ENCODE data around the gene ADAT1.
A peak's percentile ranks its signal among the peaks of the same experiment; 100 is the strongest.

The ADAT1 gene

GRCh38 chr16:75555707-75556430, 67.2 kb downstream of the ADAT1 start, which contains the start of gene TMEM231 (continued):
- TF ChIP-seq ZSCAN4 (tag by site-specific recombination; IDR thresholded peaks at IDR 0.05) (peak; percentile 43; the same call in 1 of the 2 replicates), ZBTB8A (tag by site-specific recombination; IDR thresholded peaks at IDR 0.05) (no peak), KLF17 (tag by site-specific recombination; IDR thresholded peaks at IDR 0.05) (no peak; the same call in none of the 2 replicates), ZNF274 (IDR thresholded peaks at IDR 0.05; ENCODE audit: low read length) (no peak), ZNF274 (tag by site-specific recombination; IDR thresholded peaks at IDR 0.05; ENCODE audit: borderline replicate concordance) (no peak), ZNF600 (tag by site-specific recombination; IDR thresholded peaks at IDR 0.05) (peak; percentile 70), SP3 (tag by site-specific recombination; IDR thresholded peaks at IDR 0.05) (peak; percentile 40; the same call in 1 of the 2 replicates), ZSCAN16 (tag by site-specific recombination; IDR thresholded peaks at IDR 0.05) (no peak), ZNF76 (tag by site-specific recombination; IDR thresholded peaks at IDR 0.05; ENCODE audit: borderline replicate concordance, low read depth) (no peak), ZNF10 (tag by site-specific recombination; IDR thresholded peaks at IDR 0.05) (no peak), ZNF510 (tag by site-specific recombination; IDR thresholded peaks at IDR 0.05; ENCODE audit: insufficient replicate concordance) (no peak), KLF9 (tag by site-specific recombination; IDR thresholded peaks at IDR 0.05; ENCODE audit: low read depth) (peak; percentile 96), ZNF114 (tag by site-specific recombination; IDR thresholded peaks at IDR 0.05) (no peak), KLF7 (tag by site-specific recombination; IDR thresholded peaks at IDR 0.05; ENCODE audit: borderline replicate concordance) (0 out of 2 replicates have a peak, but pooled peaks have one; percentile 9)
- TF ChIP-seq, protein P1, sequence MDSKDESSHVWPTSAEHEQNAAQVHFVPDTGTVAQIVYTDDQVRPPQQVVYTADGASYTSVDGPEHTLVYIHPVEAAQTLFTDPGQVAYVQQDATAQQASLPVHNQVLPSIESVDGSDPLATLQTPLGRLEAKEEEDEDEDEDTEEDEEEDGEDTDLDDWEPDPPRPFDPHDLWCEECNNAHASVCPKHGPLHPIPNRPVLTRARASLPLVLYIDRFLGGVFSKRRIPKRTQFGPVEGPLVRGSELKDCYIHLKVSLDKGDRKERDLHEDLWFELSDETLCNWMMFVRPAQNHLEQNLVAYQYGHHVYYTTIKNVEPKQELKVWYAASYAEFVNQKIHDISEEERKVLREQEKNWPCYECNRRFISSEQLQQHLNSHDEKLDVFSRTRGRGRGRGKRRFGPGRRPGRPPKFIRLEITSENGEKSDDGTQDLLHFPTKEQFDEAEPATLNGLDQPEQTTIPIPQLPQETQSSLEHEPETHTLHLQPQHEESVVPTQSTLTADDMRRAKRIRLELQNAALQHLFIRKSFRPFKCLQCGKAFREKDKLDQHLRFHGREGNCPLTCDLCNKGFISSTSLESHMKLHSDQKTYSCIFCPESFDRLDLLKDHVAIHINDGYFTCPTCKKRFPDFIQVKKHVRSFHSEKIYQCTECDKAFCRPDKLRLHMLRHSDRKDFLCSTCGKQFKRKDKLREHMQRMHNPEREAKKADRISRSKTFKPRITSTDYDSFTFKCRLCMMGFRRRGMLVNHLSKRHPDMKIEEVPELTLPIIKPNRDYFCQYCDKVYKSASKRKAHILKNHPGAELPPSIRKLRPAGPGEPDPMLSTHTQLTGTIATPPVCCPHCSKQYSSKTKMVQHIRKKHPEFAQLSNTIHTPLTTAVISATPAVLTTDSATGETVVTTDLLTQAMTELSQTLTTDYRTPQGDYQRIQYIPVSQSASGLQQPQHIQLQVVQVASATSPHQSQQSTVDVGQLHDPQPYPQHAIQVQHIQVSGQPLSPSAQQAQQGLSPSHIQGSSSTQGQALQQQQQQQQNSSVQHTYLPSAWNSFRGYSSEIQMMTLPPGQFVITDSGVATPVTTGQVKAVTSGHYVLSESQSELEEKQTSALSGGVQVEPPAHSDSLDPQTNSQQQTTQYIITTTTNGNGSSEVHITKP (tag by site-specific recombination; IDR thresholded peaks at IDR 0.05), result peak; percentile 15; the same call in 1 of the 2 replicates
- TF ChIP-seq, protein P2, sequence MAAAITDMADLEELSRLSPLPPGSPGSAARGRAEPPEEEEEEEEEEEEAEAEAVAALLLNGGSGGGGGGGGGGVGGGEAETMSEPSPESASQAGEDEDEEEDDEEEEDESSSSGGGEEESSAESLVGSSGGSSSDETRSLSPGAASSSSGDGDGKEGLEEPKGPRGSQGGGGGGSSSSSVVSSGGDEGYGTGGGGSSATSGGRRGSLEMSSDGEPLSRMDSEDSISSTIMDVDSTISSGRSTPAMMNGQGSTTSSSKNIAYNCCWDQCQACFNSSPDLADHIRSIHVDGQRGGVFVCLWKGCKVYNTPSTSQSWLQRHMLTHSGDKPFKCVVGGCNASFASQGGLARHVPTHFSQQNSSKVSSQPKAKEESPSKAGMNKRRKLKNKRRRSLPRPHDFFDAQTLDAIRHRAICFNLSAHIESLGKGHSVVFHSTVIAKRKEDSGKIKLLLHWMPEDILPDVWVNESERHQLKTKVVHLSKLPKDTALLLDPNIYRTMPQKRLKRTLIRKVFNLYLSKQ (tag by site-specific recombination; IDR thresholded peaks at IDR 0.05; ENCODE audit: borderline replicate concordance), result no peak
- TF ChIP-seq, protein P3, sequence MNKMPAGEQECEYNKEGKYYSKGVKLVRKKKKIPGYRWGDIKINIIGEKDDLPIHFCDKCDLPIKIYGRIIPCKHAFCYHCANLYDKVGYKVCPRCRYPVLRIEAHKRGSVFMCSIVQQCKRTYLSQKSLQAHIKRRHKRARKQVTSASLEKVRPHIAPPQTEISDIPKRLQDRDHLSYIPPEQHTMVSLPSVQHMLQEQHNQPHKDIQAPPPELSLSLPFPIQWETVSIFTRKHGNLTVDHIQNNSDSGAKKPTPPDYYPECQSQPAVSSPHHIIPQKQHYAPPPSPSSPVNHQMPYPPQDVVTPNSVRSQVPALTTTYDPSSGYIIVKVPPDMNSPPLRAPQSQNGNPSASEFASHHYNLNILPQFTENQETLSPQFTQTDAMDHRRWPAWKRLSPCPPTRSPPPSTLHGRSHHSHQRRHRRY (tag by site-specific recombination; IDR thresholded peaks at IDR 0.05), result no peak
- TF ChIP-seq, protein P4, sequence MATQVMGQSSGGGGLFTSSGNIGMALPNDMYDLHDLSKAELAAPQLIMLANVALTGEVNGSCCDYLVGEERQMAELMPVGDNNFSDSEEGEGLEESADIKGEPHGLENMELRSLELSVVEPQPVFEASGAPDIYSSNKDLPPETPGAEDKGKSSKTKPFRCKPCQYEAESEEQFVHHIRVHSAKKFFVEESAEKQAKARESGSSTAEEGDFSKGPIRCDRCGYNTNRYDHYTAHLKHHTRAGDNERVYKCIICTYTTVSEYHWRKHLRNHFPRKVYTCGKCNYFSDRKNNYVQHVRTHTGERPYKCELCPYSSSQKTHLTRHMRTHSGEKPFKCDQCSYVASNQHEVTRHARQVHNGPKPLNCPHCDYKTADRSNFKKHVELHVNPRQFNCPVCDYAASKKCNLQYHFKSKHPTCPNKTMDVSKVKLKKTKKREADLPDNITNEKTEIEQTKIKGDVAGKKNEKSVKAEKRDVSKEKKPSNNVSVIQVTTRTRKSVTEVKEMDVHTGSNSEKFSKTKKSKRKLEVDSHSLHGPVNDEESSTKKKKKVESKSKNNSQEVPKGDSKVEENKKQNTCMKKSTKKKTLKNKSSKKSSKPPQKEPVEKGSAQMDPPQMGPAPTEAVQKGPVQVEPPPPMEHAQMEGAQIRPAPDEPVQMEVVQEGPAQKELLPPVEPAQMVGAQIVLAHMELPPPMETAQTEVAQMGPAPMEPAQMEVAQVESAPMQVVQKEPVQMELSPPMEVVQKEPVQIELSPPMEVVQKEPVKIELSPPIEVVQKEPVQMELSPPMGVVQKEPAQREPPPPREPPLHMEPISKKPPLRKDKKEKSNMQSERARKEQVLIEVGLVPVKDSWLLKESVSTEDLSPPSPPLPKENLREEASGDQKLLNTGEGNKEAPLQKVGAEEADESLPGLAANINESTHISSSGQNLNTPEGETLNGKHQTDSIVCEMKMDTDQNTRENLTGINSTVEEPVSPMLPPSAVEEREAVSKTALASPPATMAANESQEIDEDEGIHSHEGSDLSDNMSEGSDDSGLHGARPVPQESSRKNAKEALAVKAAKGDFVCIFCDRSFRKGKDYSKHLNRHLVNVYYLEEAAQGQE (tag by site-specific recombination; IDR thresholded peaks at IDR 0.05), result no peak
- TF ChIP-seq, protein P5, sequence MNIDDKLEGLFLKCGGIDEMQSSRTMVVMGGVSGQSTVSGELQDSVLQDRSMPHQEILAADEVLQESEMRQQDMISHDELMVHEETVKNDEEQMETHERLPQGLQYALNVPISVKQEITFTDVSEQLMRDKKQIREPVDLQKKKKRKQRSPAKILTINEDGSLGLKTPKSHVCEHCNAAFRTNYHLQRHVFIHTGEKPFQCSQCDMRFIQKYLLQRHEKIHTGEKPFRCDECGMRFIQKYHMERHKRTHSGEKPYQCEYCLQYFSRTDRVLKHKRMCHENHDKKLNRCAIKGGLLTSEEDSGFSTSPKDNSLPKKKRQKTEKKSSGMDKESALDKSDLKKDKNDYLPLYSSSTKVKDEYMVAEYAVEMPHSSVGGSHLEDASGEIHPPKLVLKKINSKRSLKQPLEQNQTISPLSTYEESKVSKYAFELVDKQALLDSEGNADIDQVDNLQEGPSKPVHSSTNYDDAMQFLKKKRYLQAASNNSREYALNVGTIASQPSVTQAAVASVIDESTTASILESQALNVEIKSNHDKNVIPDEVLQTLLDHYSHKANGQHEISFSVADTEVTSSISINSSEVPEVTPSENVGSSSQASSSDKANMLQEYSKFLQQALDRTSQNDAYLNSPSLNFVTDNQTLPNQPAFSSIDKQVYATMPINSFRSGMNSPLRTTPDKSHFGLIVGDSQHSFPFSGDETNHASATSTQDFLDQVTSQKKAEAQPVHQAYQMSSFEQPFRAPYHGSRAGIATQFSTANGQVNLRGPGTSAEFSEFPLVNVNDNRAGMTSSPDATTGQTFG (tag by site-specific recombination; IDR thresholded peaks at IDR 0.05; ENCODE audit: borderline replicate concordance), result no peak
- TF ChIP-seq, protein P6, sequence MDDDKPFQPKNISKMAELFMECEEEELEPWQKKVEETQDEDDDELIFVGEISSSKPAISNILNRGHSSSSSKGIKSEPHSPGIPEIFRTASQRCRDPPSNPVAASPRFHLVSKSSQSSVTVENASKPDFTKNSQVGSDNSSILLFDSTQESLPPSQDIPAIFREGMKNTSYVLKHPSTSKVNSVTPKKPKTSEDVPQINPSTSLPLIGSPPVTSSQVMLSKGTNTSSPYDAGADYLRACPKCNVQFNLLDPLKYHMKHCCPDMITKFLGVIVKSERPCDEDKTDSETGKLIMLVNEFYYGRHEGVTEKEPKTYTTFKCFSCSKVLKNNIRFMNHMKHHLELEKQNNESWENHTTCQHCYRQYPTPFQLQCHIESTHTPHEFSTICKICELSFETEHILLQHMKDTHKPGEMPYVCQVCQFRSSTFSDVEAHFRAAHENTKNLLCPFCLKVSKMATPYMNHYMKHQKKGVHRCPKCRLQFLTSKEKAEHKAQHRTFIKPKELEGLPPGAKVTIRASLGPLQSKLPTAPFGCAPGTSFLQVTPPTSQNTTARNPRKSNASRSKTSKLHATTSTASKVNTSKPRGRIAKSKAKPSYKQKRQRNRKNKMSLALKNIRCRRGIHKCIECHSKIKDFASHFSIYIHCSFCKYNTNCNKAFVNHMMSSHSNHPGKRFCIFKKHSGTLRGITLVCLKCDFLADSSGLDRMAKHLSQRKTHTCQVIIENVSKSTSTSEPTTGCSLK (tag by site-specific recombination; IDR thresholded peaks at IDR 0.05), result no peak
